Stimulated activated CD4-positive, alpha-beta T cell treated with anti-CD3 and anti-CD28 coated beads, Interleukin-4, amount 100 ng/mL, for 4 hours (primary cell): ENCODE results near the gene NCR3LG1.

Experiments
- DNase-seq, 2 experiments: peaks; one replicate each; pipeline ENCODE4 v3.0.0-alpha.2; 2020

NCR3LG1 gene

DNA sequence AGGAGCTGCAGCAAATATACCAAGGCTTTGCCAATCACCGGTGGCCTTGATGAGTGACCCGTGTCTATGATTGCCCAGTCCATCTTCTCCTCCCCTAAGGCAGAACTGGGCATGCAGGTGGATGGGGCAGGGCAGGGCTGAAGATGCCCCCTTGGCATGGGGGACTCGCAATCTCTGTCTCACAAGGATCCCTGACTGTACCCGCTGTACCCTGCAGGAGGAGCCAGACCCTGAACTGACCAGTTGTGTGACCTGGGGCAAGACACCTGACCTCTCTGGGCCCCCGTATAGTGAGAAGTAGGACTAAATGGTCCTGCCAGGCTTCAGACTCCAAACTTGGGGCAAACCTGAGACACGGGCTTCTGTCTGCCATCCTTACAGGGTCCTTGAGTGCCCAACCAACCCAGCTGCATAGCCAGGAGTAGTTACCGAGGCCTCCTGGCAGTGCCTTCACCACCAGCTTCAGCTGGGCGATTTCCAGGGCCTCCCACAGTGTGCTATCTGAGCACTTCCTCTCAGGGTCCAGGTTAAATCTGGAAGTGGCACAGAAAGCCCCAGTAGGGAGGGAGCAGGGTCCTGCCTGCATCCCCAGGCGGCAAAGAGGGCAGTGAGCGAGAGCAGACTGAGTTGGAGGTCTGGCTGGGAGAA lies 43.3 kb downstream of the NCR3LG1 start:
- DNase-seq, result no peak

GRCh38 chr11:17395554-17395961 lies 44.0 kb downstream of the NCR3LG1 start:
- no peak for DNase-seq

- DNase-seq, result no peak
These were observed 44.4 kb downstream of the NCR3LG1 start for GRCh38 chr11:17395978-17396377.

- DNase-seq, result no peak
These were observed 45.2 kb downstream of the NCR3LG1 start for GRCh38 chr11:17396598-17397310.

GRCh38 chr11:17397311-17398002 lies 45.9 kb downstream of the NCR3LG1 start:
- no peak for DNase-seq

- DNase-seq, result no peak
These were observed 47.6 kb downstream of the NCR3LG1 start for GRCh38 chr11:17399236-17399635.

- DNase-seq, result no peak
These were observed 48.6 kb downstream of the NCR3LG1 start for GRCh38 chr11:17400048-17400775.

- DNase-seq, result no peak
These were observed 49.7 kb downstream of the NCR3LG1 start for GRCh38 chr11:17401316-17401715.

GRCh38 chr11:17401841-17402240 lies 50.2 kb downstream of the NCR3LG1 start:
- no peak for DNase-seq

GRCh38 chr11:17402486-17402885 lies 50.9 kb downstream of the NCR3LG1 start:
- no peak for DNase-seq

DNA sequence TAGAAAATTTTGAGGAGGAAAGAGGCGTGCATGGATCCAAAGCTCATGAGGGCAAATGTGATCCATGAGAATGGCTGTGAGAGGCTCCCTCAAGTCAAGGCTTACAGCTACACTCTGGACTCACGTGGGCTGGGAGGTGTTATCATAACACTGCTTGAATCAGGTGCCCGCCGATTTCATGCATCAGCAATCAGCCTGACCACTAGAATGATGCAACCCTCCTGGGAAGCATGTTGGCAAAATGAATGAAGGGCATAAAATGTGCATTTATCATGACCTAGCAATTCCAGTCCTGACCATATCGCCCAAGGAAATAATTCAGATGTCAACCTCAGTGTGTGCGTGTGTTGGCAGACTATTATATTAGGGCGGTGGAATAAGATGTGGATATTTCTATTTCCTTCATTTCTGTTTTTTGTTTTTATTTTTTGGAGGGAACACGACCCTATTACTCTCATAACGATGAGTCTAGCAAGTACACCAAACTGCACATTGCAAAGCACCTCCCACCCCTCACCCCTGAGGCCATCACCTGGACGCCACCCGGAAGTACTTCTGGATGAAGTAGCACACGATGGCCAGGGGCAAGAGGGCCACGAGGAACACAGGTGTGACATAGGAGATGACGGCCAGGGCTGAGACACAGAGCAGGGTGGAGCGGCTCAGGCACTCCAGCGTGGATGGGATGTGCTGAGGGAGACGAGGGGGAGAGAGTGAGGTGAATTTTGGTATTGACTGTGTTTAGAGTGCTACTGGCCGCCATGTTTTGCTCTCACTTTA lies 52.6 kb downstream of the NCR3LG1 start:
- DNase-seq, result no peak

GRCh38 chr11:17405232-17406005 lies 53.8 kb downstream of the NCR3LG1 start:
- DNase-seq, result no peak

GRCh38 chr11:17406082-17406817 lies 54.6 kb downstream of the NCR3LG1 start:
- no peak for DNase-seq

GRCh38 chr11:17406818-17407149 lies 55.2 kb downstream of the NCR3LG1 start:
- DNase-seq, result no peak

GRCh38 chr11:17407575-17407974 lies 56.0 kb downstream of the NCR3LG1 start:
- DNase-seq, result no peak

GRCh38 chr11:17408026-17408425 lies 56.4 kb downstream of the NCR3LG1 start:
- DNase-seq, result no peak

DNA sequence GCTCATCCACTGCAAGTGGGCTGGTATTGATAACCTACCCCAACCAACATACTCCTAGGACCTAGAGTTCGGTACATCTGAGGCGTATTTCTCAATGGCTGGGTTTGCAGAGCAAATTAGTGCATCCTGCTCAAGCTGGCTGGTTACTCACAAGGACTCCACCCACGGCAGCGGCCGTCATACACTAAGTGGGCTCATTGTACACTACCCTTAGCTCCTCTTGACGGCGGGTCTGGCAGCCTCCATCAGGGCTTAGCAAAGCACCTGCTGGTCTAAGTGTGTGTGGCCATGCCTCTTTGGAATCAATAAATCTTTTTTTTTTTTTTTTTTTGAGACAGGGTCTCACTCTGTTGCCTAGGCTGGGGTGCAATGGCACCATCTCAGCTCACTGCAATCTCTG lies 57.0 kb downstream of the NCR3LG1 start:
- no peak for DNase-seq

- DNase-seq, result no peak
These were observed 59.2 kb downstream of the NCR3LG1 start for GRCh38 chr11:17410606-17411379.

GRCh38 chr11:17411418-17411817 lies 59.8 kb downstream of the NCR3LG1 start:
- DNase-seq, result no peak

GRCh38 chr11:17412488-17413180 lies 61.0 kb downstream of the NCR3LG1 start:
- DNase-seq, result no peak
